Subcutaneous adipose tissue (tissue), 4 donors: ENCODE results near the gene VAV2. TPM values are rescaled to one million over a fixed set of nuclear protein-coding genes. Genes with fewer than 3 reads are reported as not detected.

Experiments used
- CTCF ChIP-seq: fragments of 450-650 bp; IDR thresholded peaks from one replicate; pipeline ENCODE4 v1.5.1; 2016; ENCODE audit warnings: low read depth, mild to moderate bottlenecking, control low read depth, antibody characterized with exemption, moderate library complexity
- total RNA-seq, 4 donors: library from RNA; depleted of rRNA; stranded (reverse); fragments of >200 nt; gene quantifications; one replicate each; pipeline ENCODE4 v1.1.0, GENCODE V29; 2016

VAV2 gene
- total RNA-seq, 4 donors from 2014 or later = 3.6 to 6.8 (median 4.8) TPM

- no peak for TF ChIP-seq CTCF
Observed at GRCh38 chr9:133914442-133915342, 77.4 kb downstream of the VAV2 start.

GRCh38 chr9:133913571-133914369 lies 78.4 kb downstream of the VAV2 start:
- no peak for TF ChIP-seq CTCF

GRCh38 chr9:133910855-133911514 lies 81.1 kb downstream of the VAV2 start:
- TF ChIP-seq CTCF = no peak

- no peak for TF ChIP-seq CTCF
Observed at GRCh38 chr9:133906932-133907910, 84.9 kb downstream of the VAV2 start.

- TF ChIP-seq CTCF = no peak
Observed at GRCh38 chr9:133906218-133906617, 85.9 kb downstream of the VAV2 start.

GRCh38 chr9:133905493-133905892 lies 86.6 kb downstream of the VAV2 start:
- no peak for TF ChIP-seq CTCF
